ENCODE results near the gene PTS. TPM values are rescaled to one million over a fixed set of nuclear protein-coding genes. Genes with fewer than 3 reads are reported as not detected.

PTS gene
- total RNA-seq, 1 experiment from 2014 or later: 29.3 TPM

DNA sequence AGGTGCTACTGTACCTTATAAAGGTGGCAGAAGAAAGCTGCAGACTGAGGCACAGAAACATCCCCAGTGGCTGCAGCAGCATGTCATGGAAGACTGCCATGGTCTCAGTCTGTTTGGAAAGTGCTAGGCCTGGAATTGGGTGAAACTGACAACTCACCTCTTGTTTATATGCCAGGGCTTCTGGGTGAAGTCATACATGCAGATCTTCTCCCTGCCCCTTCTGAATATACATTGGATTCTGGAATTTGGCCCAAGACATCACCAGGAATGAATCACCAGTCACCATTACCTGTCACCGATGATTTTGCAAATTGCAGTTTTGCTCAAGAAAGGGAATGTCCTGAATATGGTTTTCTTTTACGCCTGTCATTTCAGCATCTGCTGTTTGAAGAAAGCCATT, 34.3 kb downstream of the PTS start, which contains the start of gene PLET1:
TSS of gene PLET1 (minus strand) at position 371 of the 400 bp plus-strand sequence. CDS start at position 100, 271 bp downstream.
- Mint-ChIP-seq H3K27ac (ENCODE audit: unreplicated experiment) (no peak within 1 kb of the TSS), H3K27me3 (ENCODE audit: unreplicated experiment) (no peaks in the 10 kb centered on the region), H3K9me3 (ENCODE audit: low read depth, unreplicated experiment) (peaks cover 3% of the 10 kb centered on the region), H3K4me3 (ENCODE audit: low read depth, unreplicated experiment) (no peak within 1 kb of the TSS), H3K4me1 (ENCODE audit: low read depth, unreplicated experiment) (no peaks in the 10 kb centered on the region), H3K36me3 (ENCODE audit: insufficient read depth, unreplicated experiment) (no peaks in the 10 kb centered on the region)
- no peak for DNase-seq
- TF ChIP-seq, protein P1, sequence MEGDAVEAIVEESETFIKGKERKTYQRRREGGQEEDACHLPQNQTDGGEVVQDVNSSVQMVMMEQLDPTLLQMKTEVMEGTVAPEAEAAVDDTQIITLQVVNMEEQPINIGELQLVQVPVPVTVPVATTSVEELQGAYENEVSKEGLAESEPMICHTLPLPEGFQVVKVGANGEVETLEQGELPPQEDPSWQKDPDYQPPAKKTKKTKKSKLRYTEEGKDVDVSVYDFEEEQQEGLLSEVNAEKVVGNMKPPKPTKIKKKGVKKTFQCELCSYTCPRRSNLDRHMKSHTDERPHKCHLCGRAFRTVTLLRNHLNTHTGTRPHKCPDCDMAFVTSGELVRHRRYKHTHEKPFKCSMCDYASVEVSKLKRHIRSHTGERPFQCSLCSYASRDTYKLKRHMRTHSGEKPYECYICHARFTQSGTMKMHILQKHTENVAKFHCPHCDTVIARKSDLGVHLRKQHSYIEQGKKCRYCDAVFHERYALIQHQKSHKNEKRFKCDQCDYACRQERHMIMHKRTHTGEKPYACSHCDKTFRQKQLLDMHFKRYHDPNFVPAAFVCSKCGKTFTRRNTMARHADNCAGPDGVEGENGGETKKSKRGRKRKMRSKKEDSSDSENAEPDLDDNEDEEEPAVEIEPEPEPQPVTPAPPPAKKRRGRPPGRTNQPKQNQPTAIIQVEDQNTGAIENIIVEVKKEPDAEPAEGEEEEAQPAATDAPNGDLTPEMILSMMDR (IDR thresholded peaks at IDR 0.05; ENCODE audit: unreplicated experiment): no peak
- intact Hi-C loops (cut with micrococcal nuclease; ENCODE audit: unreplicated experiment): no loop called here
- CTCF ChIA-PET: no interaction called here
- BruUV-seq (replicated peaks): no TSS peak

DNA sequence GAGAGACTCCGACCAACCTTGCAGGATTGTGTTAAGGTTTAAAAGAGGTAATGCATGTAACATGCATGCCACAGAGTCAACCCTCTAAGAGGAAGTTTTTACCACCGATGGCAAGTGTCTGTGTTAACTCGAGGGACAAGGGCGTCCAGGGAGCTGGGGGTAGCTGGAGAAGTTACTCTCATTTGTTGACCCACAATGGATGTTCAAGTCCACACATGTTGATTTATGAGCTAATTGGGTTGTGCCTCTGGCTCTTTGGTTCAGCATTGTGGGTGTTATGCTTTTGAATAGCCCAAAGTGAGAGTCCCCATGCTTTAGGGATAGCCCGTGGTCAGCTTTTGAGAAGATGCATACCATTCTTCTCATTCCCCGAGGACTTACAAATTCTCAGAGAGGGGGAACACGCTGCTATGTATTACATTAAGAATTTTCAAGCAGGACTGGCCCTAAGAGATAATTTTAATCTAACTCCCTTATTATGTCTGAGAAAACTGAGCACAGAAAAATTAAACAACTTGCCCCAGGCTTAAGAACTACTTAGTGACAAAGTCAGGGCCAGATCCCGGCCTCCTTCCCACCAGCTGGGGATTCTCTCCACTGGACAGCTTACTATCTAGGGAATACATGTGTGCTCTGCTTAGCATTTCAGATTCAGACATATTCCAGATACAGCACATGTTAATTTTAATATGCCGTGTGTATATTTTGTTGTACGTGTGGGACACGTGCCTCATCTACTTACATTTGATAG, 39.6 kb downstream of the PTS start:
- TF ChIP-seq, protein P1 (IDR thresholded peaks at IDR 0.05; ENCODE audit: unreplicated experiment): no peak
- H3K27me3 Mint-ChIP-seq (ENCODE audit: unreplicated experiment): no peaks in the 10 kb centered on the region
- H3K4me3 Mint-ChIP-seq (ENCODE audit: low read depth, unreplicated experiment): no peak overlapping the region
- H3K4me1 Mint-ChIP-seq (ENCODE audit: low read depth, unreplicated experiment): peaks cover 28% of the 10 kb centered on the region
- peaks cover 5% of the 10 kb centered on the region for H3K36me3 Mint-ChIP-seq (ENCODE audit: insufficient read depth, unreplicated experiment)
- no TSS peak for BruUV-seq (replicated peaks)
- intact Hi-C loops (cut with micrococcal nuclease; ENCODE audit: unreplicated experiment): loop anchor here (5.0 kb wide), 1 partner anchor 39 kb away; the partner anchor contains the start of gene PTS
- CTCF ChIA-PET: no interaction called here
- H3K27ac Mint-ChIP-seq (ENCODE audit: unreplicated experiment): no peak overlapping the region
- no peak for DNase-seq
- peaks cover 3% of the 10 kb centered on the region for H3K9me3 Mint-ChIP-seq (ENCODE audit: low read depth, unreplicated experiment)

DNA sequence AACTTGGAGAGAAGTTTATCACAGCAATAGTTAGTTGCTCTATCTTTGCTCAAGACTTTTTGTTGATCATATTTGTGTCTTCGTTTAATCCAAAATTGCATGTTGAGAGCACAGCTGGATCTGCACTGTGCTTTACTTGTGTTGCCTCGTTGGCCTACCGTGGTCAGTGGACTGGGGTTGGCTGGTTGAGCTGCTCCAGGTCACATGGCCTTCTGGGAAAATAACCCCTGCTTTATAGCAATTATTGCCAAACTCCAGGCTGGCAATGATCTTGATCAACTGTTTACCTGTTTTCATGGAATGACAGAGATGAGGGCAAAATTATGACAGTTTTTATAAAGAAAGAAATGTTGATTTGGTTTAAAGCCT, 40.2 kb downstream of the PTS start:
- no peak overlapping the region for H3K27ac Mint-ChIP-seq (ENCODE audit: unreplicated experiment)
- intact Hi-C loops (cut with micrococcal nuclease; ENCODE audit: unreplicated experiment): loop anchor here (5.0 kb wide), 1 partner anchor 39 kb away; the partner anchor contains the start of gene PTS
- TF ChIP-seq, protein P1 (IDR thresholded peaks at IDR 0.05; ENCODE audit: unreplicated experiment): no peak
- DNase-seq: no peak
- H3K4me3 Mint-ChIP-seq (ENCODE audit: low read depth, unreplicated experiment): no peak overlapping the region
- peaks cover 3% of the 10 kb centered on the region for H3K9me3 Mint-ChIP-seq (ENCODE audit: low read depth, unreplicated experiment)
- no peaks in the 10 kb centered on the region for H3K27me3 Mint-ChIP-seq (ENCODE audit: unreplicated experiment)
- peaks cover 7% of the 10 kb centered on the region for H3K36me3 Mint-ChIP-seq (ENCODE audit: insufficient read depth, unreplicated experiment)
- CTCF ChIA-PET: no interaction called here
- peaks cover 34% of the 10 kb centered on the region for H3K4me1 Mint-ChIP-seq (ENCODE audit: low read depth, unreplicated experiment)
- BruUV-seq (replicated peaks): no TSS peak

GRCh38 chr11:112267188-112267591, 41.0 kb downstream of the PTS start:
- DNase-seq: no peak
- H3K4me3 Mint-ChIP-seq (ENCODE audit: low read depth, unreplicated experiment): no peak overlapping the region
- H3K4me1 Mint-ChIP-seq (ENCODE audit: low read depth, unreplicated experiment): peaks cover 39% of the 10 kb centered on the region
- TF ChIP-seq, protein P1 (IDR thresholded peaks at IDR 0.05; ENCODE audit: unreplicated experiment): no peak
- peaks cover 3% of the 10 kb centered on the region for H3K9me3 Mint-ChIP-seq (ENCODE audit: low read depth, unreplicated experiment)
- no peaks in the 10 kb centered on the region for H3K27me3 Mint-ChIP-seq (ENCODE audit: unreplicated experiment)
- CTCF ChIA-PET: no interaction called here
- H3K36me3 Mint-ChIP-seq (ENCODE audit: insufficient read depth, unreplicated experiment): peaks cover 7% of the 10 kb centered on the region
- intact Hi-C loops (cut with micrococcal nuclease; ENCODE audit: unreplicated experiment): loop anchor here (5.0 kb wide), 1 partner anchor 40 kb away; the partner anchor contains the start of gene PTS
- no TSS peak for BruUV-seq (replicated peaks)
- no peak overlapping the region for H3K27ac Mint-ChIP-seq (ENCODE audit: unreplicated experiment)

Data from Calu3 (cell line).